Uterus (tissue), 4 donors: ENCODE results near the gene SCFD2. TPM values are rescaled to one million over a fixed set of nuclear protein-coding genes. Genes with fewer than 3 reads are reported as not detected.

ENCODE experiments used
- DNase-seq, 2 donors: peaks; one replicate each; pipeline ENCODE4 v3.0.0-alpha.2; 2019 to 2020
- H3K27ac ChIP-seq, 2 donors: fragments of 200-600 bp; sonication (generic); 1 replicate in 1 of 2; 2 replicates in 1 of 2; pipeline ENCODE4 v1.5.1; 2016 to 2018
- H3K27me3 ChIP-seq, 2 donors: fragments of 200-600 bp; sonication (generic); one replicate each; pipeline ENCODE4 v1.5.1; 2018 to 2019; ENCODE audit warnings: control low read depth in 1 of 2
- H3K36me3 ChIP-seq, 2 donors: fragments of 200-600 bp; sonication (generic); one replicate each; pipeline ENCODE4 v1.5.1; 2019; ENCODE audit warnings: control low read depth in 1 of 2
- H3K4me1 ChIP-seq, 2 donors: fragments of 200-600 bp; sonication (generic); one replicate each; pipeline ENCODE4 v1.5.1; 2018 to 2019; ENCODE audit warnings: control low read depth in 1 of 2
- H3K4me3 ChIP-seq, 2 donors: fragments of 200-600 bp; sonication (generic); 1 replicate in 1 of 2; 2 replicates in 1 of 2; pipeline ENCODE4 v1.5.1; 2018 to 2019; ENCODE audit warnings: mild to moderate bottlenecking in 1 of 2
- H3K9me3 ChIP-seq, 2 donors: fragments of 200-600 bp; sonication (generic); one replicate each; pipeline ENCODE4 v1.5.1; 2019; ENCODE audit warnings: control low read depth in 1 of 2
- CTCF ChIP-seq, 4 experiments: fragments of 200-600 bp in 2 of 4; fragments of 450-650 bp in 2 of 4; sonication (generic) in 2 of 4; IDR thresholded peaks; one replicate each; pipeline ENCODE4 v1.5.1; 2016 to 2019; ENCODE audit warnings: antibody characterized with exemption in 4 of 4, mild to moderate bottlenecking in 2 of 4, moderate library complexity in 1 of 4
- POLR2A ChIP-seq, 2 donors: fragments of 450-650 bp; IDR thresholded peaks; one replicate each; pipeline ENCODE4 v1.6.1; 2016; ENCODE audit warnings: antibody characterized with exemption in 2 of 2, mild to moderate bottlenecking in 1 of 2, moderate library complexity in 1 of 2
- intact Hi-C: fragments of 100-400 bp; cut with DNase I; formaldehyde crosslinking; loops from one replicate; pipeline ENCODE4 v1.15.1; 2023; ENCODE audit warnings: low total_unique reads
- total RNA-seq, 4 donors: library from RNA; depleted of rRNA in 3 of 4; stranded (reverse); fragments of >200 nt in 3 of 4; gene quantifications; one replicate each; pipeline versions ENCODE4 v1.1.0 to v1.2.4, GENCODE V29; 2014 to 2023
- donor health status: DM: yes; HTN: yes; CAD: no.

Gene SCFD2
- total RNA-seq, 4 donors from 2014 or later = 19.6 to 36.2 (median 24.5) TPM

- intact Hi-C loops = no loop called here
- H3K36me3 ChIP-seq = no peaks in the 10 kb centered on the region
- no peaks in the 10 kb centered on the region for H3K27me3 ChIP-seq
- no peaks in the 10 kb centered on the region for H3K9me3 ChIP-seq
- no peak overlapping the region for H3K27ac ChIP-seq
- H3K4me1 ChIP-seq = no peaks in the 10 kb centered on the region
- no peak for DNase-seq
- H3K4me3 ChIP-seq = no peak overlapping the region
- TF ChIP-seq POLR2A (IDR thresholded peaks at IDR 0.05) (no peak), CTCF (IDR thresholded peaks at IDR 0.05) (no peak)
These were observed 44.5 kb downstream of the SCFD2 start for GRCh38 chr4:53321151-53321983.

- no peak for DNase-seq
- Histone ChIP-seq H3K9me3 (no peaks in the 10 kb centered on the region), H3K36me3 (no peaks in the 10 kb centered on the region), H3K4me1 (no peaks in the 10 kb centered on the region), H3K27ac (no peak overlapping the region), H3K27me3 (no peaks in the 10 kb centered on the region), H3K4me3 (no peak overlapping the region)
- no peak for TF ChIP-seq POLR2A (IDR thresholded peaks at IDR 0.05)
- intact Hi-C loops = no loop called here
These were observed 50.6 kb downstream of the SCFD2 start for GRCh38 chr4:53315300-53315699.

GRCh38 chr4:53314252-53314651, 51.6 kb downstream of the SCFD2 start:
- Histone ChIP-seq H3K9me3 (no peaks in the 10 kb centered on the region), H3K36me3 (no peaks in the 10 kb centered on the region), H3K4me3 (no peak overlapping the region), H3K4me1 (no peaks in the 10 kb centered on the region), H3K27me3 (no peaks in the 10 kb centered on the region), H3K27ac (no peak overlapping the region)
- no peak for DNase-seq
- no peak for TF ChIP-seq CTCF (IDR thresholded peaks at IDR 0.05)
- TF ChIP-seq POLR2A (IDR thresholded peaks at IDR 0.05) = no peak
- intact Hi-C loops = no loop called here

DNA sequence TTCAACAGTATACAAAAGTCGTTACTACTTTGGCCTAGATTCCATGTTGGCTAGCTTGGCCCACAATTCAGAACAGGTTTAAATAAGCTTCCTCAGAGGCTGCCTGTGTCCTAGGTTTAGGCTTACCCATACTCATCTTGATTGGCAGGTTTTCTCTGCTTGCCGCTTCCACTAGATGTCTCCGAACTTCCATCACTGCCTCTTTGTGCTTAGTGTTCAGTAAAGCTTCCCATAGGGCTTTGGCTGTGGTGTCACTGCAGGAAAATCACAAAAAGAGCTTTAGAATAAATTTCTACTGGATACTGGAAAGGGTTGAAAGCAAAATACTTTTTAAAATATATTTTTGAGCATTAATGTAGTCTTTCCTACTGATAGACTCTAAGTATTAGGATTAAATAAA, 52.4 kb downstream of the SCFD2 start:
- Histone ChIP-seq H3K4me1 (no peaks in the 10 kb centered on the region), H3K36me3 (no peaks in the 10 kb centered on the region), H3K27ac (no peak overlapping the region), H3K4me3 (no peak overlapping the region), H3K9me3 (no peaks in the 10 kb centered on the region), H3K27me3 (no peaks in the 10 kb centered on the region)
- TF ChIP-seq POLR2A (IDR thresholded peaks at IDR 0.05) = no peak
- TF ChIP-seq CTCF (IDR thresholded peaks at IDR 0.05) = no peak
- intact Hi-C loops = no loop called here
- DNase-seq = no peak

- no peak for DNase-seq
- Histone ChIP-seq H3K4me3 (no peak overlapping the region), H3K9me3 (no peaks in the 10 kb centered on the region), H3K27ac (peak overlapping the region in 1 of 2 donors; percentile 48), H3K4me1 (no peaks in the 10 kb centered on the region), H3K27me3 (no peaks in the 10 kb centered on the region), H3K36me3 (no peaks in the 10 kb centered on the region)
- TF ChIP-seq CTCF (IDR thresholded peaks at IDR 0.05) = no peak
- intact Hi-C loops = no loop called here
These were observed 56.4 kb downstream of the SCFD2 start for GRCh38 chr4:53309321-53310040.
